CD14-positive monocyte (primary cell): ENCODE measurements around the gene LIN7B. TPM values are rescaled to one million over a fixed set of nuclear protein-coding genes. Genes with fewer than 3 reads are reported as not detected.

ENCODE experiments used
- DNase-seq, 3 donors: peaks; one replicate each; pipeline ENCODE4 v3.0.0-alpha.2; 2011 to 2022
- H2AFZ ChIP-seq: 2 replicates; pipeline ENCODE4 v1.6.0; 2012; ENCODE audit warnings: mild to moderate bottlenecking, low read depth, low read length, inconsistent platforms; ENCODE audit not compliant: insufficient read depth, poor library complexity, severe bottlenecking
- H3K27ac ChIP-seq, 2 donors: 1 replicate in 1 of 2; 2 replicates in 1 of 2; pipeline ENCODE4 v1.5.1; 2012 to 2013; ENCODE audit warnings: low read length in 2 of 2, control low read depth in 1 of 2, inconsistent platforms in 1 of 2, low read depth in 1 of 2, mild to moderate bottlenecking in 1 of 2
- H3K27me3 ChIP-seq, 2 donors: one replicate each; pipeline versions ENCODE4 v1.6.0 to v1.6.1; 2011 to 2013; ENCODE audit warnings: low read length in 2 of 2; ENCODE audit not compliant: control insufficient read depth in 2 of 2, insufficient read depth in 2 of 2
- H3K36me3 ChIP-seq, 2 donors: replicated peaks in 1 of 2; 1 replicate in 1 of 2; 2 replicates in 1 of 2; pipeline versions ENCODE4 v1.5.1 to v1.6.1; 2012 to 2013; ENCODE audit warnings: low read length in 2 of 2, control low read depth in 1 of 2, inconsistent platforms in 1 of 2, mild to moderate bottlenecking in 1 of 2; ENCODE audit not compliant: insufficient read depth in 2 of 2, control insufficient read depth in 1 of 2
- H3K4me1 ChIP-seq, 2 donors: 1 replicate in 1 of 2; 2 replicates in 1 of 2; pipeline versions ENCODE4 v1.5.1 to v1.6.1; 2012 to 2013; ENCODE audit warnings: low read length in 2 of 2, control low read depth in 1 of 2, inconsistent platforms in 1 of 2, mild to moderate bottlenecking in 1 of 2, moderate library complexity in 1 of 2; ENCODE audit not compliant: insufficient read depth in 2 of 2, control insufficient read depth in 1 of 2
- H3K4me2 ChIP-seq: replicated peaks from 2 replicates; pipeline ENCODE3; 2012; ENCODE audit warnings: low read length, moderate library complexity, mild to moderate bottlenecking; ENCODE audit not compliant: poor library complexity, severe bottlenecking; ENCODE audit errors: extremely low read depth
- H3K4me3 ChIP-seq, 3 experiments: fragments of 200-600 bp in 1 of 3; sonication (generic) in 1 of 3; replicated peaks in 1 of 3; 1 replicate in 2 of 3; 2 replicates in 1 of 3; pipeline ENCODE4 v1.5.1; 2011 to 2013; ENCODE audit warnings: low read length in 3 of 3, mild to moderate bottlenecking in 3 of 3, control low read depth in 2 of 3, low read depth in 2 of 3, inconsistent platforms in 1 of 3, moderate library complexity in 1 of 3
- H3K79me2 ChIP-seq: 2 replicates; pipeline ENCODE4 v1.6.0; 2012; ENCODE audit warnings: mild to moderate bottlenecking, control low read depth, inconsistent platforms, low read length, moderate library complexity; ENCODE audit not compliant: insufficient read depth
- H3K9ac ChIP-seq: 2 replicates; pipeline ENCODE4 v1.6.0; 2017; ENCODE audit warnings: low read length, mild to moderate bottlenecking; ENCODE audit not compliant: insufficient read depth, poor library complexity, severe bottlenecking
- H3K9me3 ChIP-seq, 2 donors: replicated peaks in 1 of 2; 1 replicate in 1 of 2; 2 replicates in 1 of 2; pipeline versions ENCODE4 v1.5.1 to v1.6.1; 2012 to 2013; ENCODE audit warnings: low read length in 2 of 2, control low read depth in 1 of 2; ENCODE audit not compliant: control insufficient read depth in 1 of 2, insufficient read depth in 1 of 2
- H4K20me1 ChIP-seq: 2 replicates; pipeline ENCODE4 v1.6.0; 2012; ENCODE audit warnings: mild to moderate bottlenecking, low read length, control low read depth, moderate library complexity; ENCODE audit not compliant: insufficient read depth
- H3K27ac Mint-ChIP-seq, 7 donors: one replicate each; pipeline ENCODE4 v1.8.0; 2020; ENCODE audit warnings: mild to moderate bottlenecking in 7 of 7, mixed read lengths in 7 of 7, moderate library complexity in 6 of 7, inconsistent platforms in 2 of 7
- H3K27me3 Mint-ChIP-seq, 3 donors: one replicate each; pipeline ENCODE4 v1.8.0; 2021 to 2022; ENCODE audit warnings: low read depth in 3 of 3, mild to moderate bottlenecking in 3 of 3, mixed read lengths in 3 of 3, moderate library complexity in 3 of 3, inconsistent platforms in 1 of 3
- H3K36me3 Mint-ChIP-seq, 2 donors: one replicate each; pipeline ENCODE4 v1.8.0; 2020; ENCODE audit warnings: mixed read lengths in 2 of 2, inconsistent platforms in 1 of 2, mild to moderate bottlenecking in 1 of 2
- H3K4me1 Mint-ChIP-seq: one replicate; pipeline ENCODE4 v1.8.0; 2020; ENCODE audit warnings: mild to moderate bottlenecking, mixed read lengths
- H3K4me3 Mint-ChIP-seq, 2 donors: one replicate each; pipeline ENCODE4 v1.8.0; 2020; ENCODE audit warnings: mild to moderate bottlenecking in 2 of 2, mixed read lengths in 2 of 2, moderate library complexity in 1 of 2
- H3K9me3 Mint-ChIP-seq, 7 donors: one replicate each; pipeline ENCODE4 v1.8.0; 2020 to 2022; ENCODE audit warnings: mixed read lengths in 7 of 7, mild to moderate bottlenecking in 6 of 7, moderate library complexity in 6 of 7, inconsistent platforms in 2 of 7
- WGBS: methylation state at CpG from one replicate; pipeline ENCODE4 v1.1.5; 2013; ENCODE audit warnings: missing lambda C conversion rate; ENCODE audit not compliant: insufficient coverage; 5-methylcytosine and 5-hydroxymethylcytosine counted together
- intact Hi-C, 2 donors: fragments of 100-400 bp; cut with micrococcal nuclease; formaldehyde crosslinking; loops; one replicate each; pipeline versions ENCODE4 v1.15.0 to v1.15.1; 2023
- polyA plus RNA-seq, 3 donors: library from polyadenylated mRNA; depleted of rRNA in 1 of 3; unstranded in 2 of 3; stranded (reverse) in 1 of 3; fragments of 300-500 nt in 2 of 3; fragments of >200 nt in 1 of 3; fragmentation: Illumina TruSeq in 2 of 3; gene quantifications; 1 replicate in 2 of 3; 2 replicates in 1 of 3; pipeline ENCODE4 v1.2.3, GENCODE V29; 2012 to 2021
- TF ChIP-seq, protein P1 (sequence below): fragments of 200-600 bp; IDR thresholded peaks from one replicate; pipeline ENCODE4 v1.8.0; 2022; ENCODE audit warnings: antibody characterized with exemption, mild to moderate bottlenecking

The LIN7B gene
- polyA plus RNA-seq, 3 donors: 4.1 to 9.2 (median 4.2) TPM

DNA sequence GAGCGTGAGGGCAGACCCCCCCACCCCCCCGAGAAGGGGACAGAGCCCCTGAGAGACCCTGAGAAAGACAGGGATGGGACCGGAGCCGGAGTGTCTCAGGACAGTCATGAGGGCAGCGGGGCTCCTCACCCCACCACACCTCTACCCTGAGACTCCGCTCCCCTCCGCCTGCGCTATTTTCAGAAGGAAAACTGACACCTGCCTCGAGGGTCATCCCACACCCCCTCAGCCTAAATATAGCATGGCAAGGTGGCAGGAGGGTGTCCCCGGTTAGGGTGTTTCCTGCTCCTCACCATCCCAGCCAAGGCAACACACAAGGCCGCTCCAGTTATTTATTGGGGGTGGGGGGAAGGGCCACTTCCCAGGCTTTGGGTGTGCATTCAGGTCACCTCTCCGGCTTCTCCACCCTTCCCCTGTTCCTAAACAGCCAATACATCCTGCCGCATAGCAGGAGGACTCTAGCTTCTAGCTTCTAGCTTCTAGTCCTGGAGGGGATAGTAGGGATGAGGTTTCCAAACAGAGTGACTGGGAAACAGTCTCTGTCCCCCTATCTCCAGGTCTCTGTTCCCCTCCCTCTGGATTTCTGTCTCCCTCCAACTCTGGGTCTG, 48.2 kb upstream of the LIN7B start:
- WGBS: no CpG with 5 or more reads among the region's 13 CpGs
- no peaks in the 10 kb centered on the region for H3K4me1 ChIP-seq
- H3K79me2 ChIP-seq: no peaks in the 10 kb centered on the region
- no peaks in the 10 kb centered on the region for H3K9me3 ChIP-seq
- Mint-ChIP-seq H3K9me3 (peaks cover 0 to 21% (median 5%) of the 10 kb centered on the region in 7 donors), H3K27ac (no peak overlapping the region), H3K27me3 (peaks cover 80 to 93% (median 85%) of the 10 kb centered on the region in 3 donors), H3K4me3 (peak overlapping the region in 1 of 2 donors; percentile 32), H3K36me3 (no peaks in the 10 kb centered on the region), H3K4me1 (no peaks in the 10 kb centered on the region)
- H3K4me2 ChIP-seq: no peak overlapping the region
- no peak for DNase-seq
- no peak overlapping the region for H3K4me3 ChIP-seq
- no peaks in the 10 kb centered on the region for H4K20me1 ChIP-seq
- no peak overlapping the region for H3K9ac ChIP-seq
- H3K27me3 ChIP-seq: peaks cover 27 to 85% of the 10 kb centered on the region in 2 donors
- no peak overlapping the region for H3K27ac ChIP-seq
- H2AFZ ChIP-seq: no peak overlapping the region
- TF ChIP-seq, protein P1, sequence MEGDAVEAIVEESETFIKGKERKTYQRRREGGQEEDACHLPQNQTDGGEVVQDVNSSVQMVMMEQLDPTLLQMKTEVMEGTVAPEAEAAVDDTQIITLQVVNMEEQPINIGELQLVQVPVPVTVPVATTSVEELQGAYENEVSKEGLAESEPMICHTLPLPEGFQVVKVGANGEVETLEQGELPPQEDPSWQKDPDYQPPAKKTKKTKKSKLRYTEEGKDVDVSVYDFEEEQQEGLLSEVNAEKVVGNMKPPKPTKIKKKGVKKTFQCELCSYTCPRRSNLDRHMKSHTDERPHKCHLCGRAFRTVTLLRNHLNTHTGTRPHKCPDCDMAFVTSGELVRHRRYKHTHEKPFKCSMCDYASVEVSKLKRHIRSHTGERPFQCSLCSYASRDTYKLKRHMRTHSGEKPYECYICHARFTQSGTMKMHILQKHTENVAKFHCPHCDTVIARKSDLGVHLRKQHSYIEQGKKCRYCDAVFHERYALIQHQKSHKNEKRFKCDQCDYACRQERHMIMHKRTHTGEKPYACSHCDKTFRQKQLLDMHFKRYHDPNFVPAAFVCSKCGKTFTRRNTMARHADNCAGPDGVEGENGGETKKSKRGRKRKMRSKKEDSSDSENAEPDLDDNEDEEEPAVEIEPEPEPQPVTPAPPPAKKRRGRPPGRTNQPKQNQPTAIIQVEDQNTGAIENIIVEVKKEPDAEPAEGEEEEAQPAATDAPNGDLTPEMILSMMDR: no peak
- H3K36me3 ChIP-seq: no peaks in the 10 kb centered on the region
- intact Hi-C loops: no loop called here

DNA sequence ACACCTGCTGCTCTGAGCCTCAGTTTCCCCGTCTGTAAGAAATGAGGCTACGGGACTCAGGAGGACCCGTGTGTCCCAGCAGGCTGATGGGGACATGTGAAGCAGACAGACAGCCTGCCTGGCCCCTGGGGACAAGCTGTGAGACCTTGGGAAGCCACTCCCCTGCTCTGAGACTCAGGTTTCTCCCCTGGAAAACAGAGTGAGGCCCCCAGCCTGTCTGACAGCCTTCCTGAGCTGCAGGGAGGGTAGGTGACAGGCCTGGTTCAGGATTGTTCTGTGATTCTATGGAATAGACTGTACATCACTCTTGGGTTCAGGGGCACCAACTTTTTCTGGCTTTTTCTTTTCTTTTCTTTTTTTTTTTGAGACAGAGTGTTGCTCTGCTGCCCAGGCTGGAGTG, 46.6 kb upstream of the LIN7B start:
- Histone ChIP-seq H2AFZ (no peak overlapping the region), H3K4me1 (no peaks in the 10 kb centered on the region), H3K27me3 (peaks cover 27 to 86% of the 10 kb centered on the region in 2 donors), H3K9ac (no peak overlapping the region), H3K4me2 (no peak overlapping the region), H3K36me3 (no peaks in the 10 kb centered on the region), H3K4me3 (no peak overlapping the region), H3K27ac (no peak overlapping the region), H3K79me2 (no peaks in the 10 kb centered on the region), H4K20me1 (no peaks in the 10 kb centered on the region), H3K9me3 (peaks cover 0 to 7% of the 10 kb centered on the region in 2 donors)
- peaks cover 0 to 24% (median 9%) of the 10 kb centered on the region in 7 donors for H3K9me3 Mint-ChIP-seq
- no peak for DNase-seq
- intact Hi-C loops: no loop called here
- no peak overlapping the region for H3K27ac Mint-ChIP-seq
- H3K36me3 Mint-ChIP-seq: no peaks in the 10 kb centered on the region
- TF ChIP-seq, protein P1: no peak
- H3K4me3 Mint-ChIP-seq: no peak overlapping the region
- no peaks in the 10 kb centered on the region for H3K4me1 Mint-ChIP-seq
- peaks cover 80 to 92% (median 84%) of the 10 kb centered on the region in 3 donors for H3K27me3 Mint-ChIP-seq
- 78% methylated on average over 3 of the region's 3 CpGs for WGBS
